ENCODE measurements around the gene RABL6.

DNA sequence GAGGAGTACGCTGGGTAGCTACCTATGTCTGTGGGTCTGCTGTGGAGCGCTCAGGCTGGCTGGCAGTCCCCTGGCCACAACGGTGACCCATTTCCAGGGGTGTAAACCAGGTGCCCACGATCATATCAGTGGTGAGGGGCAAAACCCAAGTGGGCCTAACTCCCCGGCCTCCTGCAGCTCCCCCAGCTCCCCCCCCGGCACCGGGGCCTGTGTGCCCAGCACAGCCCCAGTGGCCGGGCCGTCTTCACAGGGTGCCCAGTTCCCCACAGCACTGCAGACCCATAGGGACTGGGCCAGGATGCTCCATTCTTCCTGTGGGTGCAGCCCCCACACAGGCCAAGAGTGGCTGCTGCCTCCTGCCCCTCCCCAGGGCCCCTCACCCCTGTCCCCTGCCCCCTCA is 48.7 kb upstream of the RABL6 start:
- TF ChIP-seq POLR2A (IDR thresholded peaks at IDR 0.05; ENCODE audit: low read depth, low read length), result no peak
- TF ChIP-seq, protein P1, sequence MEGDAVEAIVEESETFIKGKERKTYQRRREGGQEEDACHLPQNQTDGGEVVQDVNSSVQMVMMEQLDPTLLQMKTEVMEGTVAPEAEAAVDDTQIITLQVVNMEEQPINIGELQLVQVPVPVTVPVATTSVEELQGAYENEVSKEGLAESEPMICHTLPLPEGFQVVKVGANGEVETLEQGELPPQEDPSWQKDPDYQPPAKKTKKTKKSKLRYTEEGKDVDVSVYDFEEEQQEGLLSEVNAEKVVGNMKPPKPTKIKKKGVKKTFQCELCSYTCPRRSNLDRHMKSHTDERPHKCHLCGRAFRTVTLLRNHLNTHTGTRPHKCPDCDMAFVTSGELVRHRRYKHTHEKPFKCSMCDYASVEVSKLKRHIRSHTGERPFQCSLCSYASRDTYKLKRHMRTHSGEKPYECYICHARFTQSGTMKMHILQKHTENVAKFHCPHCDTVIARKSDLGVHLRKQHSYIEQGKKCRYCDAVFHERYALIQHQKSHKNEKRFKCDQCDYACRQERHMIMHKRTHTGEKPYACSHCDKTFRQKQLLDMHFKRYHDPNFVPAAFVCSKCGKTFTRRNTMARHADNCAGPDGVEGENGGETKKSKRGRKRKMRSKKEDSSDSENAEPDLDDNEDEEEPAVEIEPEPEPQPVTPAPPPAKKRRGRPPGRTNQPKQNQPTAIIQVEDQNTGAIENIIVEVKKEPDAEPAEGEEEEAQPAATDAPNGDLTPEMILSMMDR (conservative IDR thresholded peaks at IDR 0.05; ENCODE audit: low read depth, low read length), result no peak
- no peak for TF ChIP-seq CHD1 (IDR thresholded peaks at IDR 0.05; ENCODE audit: low read depth, low read length)
- TF ChIP-seq RCOR1 (IDR thresholded peaks at IDR 0.05; ENCODE audit: insufficient replicate concordance, low read length), result no peak

Data from IMR-90 (cell line).